SK-N-SH treated with all-trans-retinoic acid at 6 μM for 48 hours (cell line): ENCODE data around the gene AGRP.

Experiments used
- ATAC-seq: fragments of 200-7000 bp; cut with Tn5 transposase; 3 replicates; pipeline ENCODE4 v1.9.1; 2020; ENCODE audit warnings: mild to moderate bottlenecking, moderate library complexity
- ARNTL ChIP-seq: fragments of 450-650 bp; formaldehyde crosslinking; IDR thresholded peaks from 2 replicates; pipeline ENCODE4 v1.5.0; 2020; ENCODE audit warnings: low read depth, mild to moderate bottlenecking, moderate library complexity, borderline replicate concordance
- BACH2 ChIP-seq: fragments of 250-450 bp; sonication (Bioruptor Pico); IDR thresholded peaks from 2 replicates; pipeline ENCODE4 v1.9.0; 2021; ENCODE audit warnings: mild to moderate bottlenecking, borderline replicate concordance
- CREB5 ChIP-seq: fragments of 250-450 bp; sonication (Bioruptor Pico); IDR thresholded peaks from 2 replicates; pipeline ENCODE4 v1.5.1; 2020; ENCODE audit warnings: low read depth, mild to moderate bottlenecking, moderate library complexity
- CSDC2 ChIP-seq: fragments of 250-450 bp; sonication (Bioruptor Pico); IDR thresholded peaks from 2 replicates; pipeline ENCODE4 v1.5.0; 2020; ENCODE audit warnings: mild to moderate bottlenecking, moderate library complexity
- CSRNP3 ChIP-seq: fragments of 250-450 bp; sonication (Bioruptor Pico); IDR thresholded peaks from 2 replicates; pipeline ENCODE4 v1.5.1; 2021; ENCODE audit warnings: mild to moderate bottlenecking, moderate library complexity
- ESRRG ChIP-seq: fragments of 250-450 bp; sonication (Bioruptor Pico); IDR thresholded peaks from 2 replicates; pipeline ENCODE4 v1.6.1; 2021; ENCODE audit warnings: mild to moderate bottlenecking
- GLIS3 ChIP-seq: fragments of 250-450 bp; sonication (Bioruptor Pico); IDR thresholded peaks from 2 replicates; pipeline ENCODE4 v1.5.0; 2020; ENCODE audit warnings: mild to moderate bottlenecking, moderate library complexity
- ISL1 ChIP-seq: fragments of 250-450 bp; sonication (Bioruptor Pico); IDR thresholded peaks from 2 replicates; pipeline ENCODE4 v2.1.2; 2022; ENCODE audit warnings: mild to moderate bottlenecking, moderate library complexity
- OSR1 ChIP-seq: fragments of 250-450 bp; sonication (Bioruptor Pico); IDR thresholded peaks from 2 replicates; pipeline ENCODE4 v1.8.0; 2022; ENCODE audit warnings: moderate library complexity, mild to moderate bottlenecking, inconsistent platforms
- POU6F1 ChIP-seq: fragments of 250-450 bp; sonication (Bioruptor Pico); IDR thresholded peaks from 2 replicates; pipeline ENCODE4 v1.8.0; 2021; ENCODE audit warnings: low read depth, mild to moderate bottlenecking, moderate library complexity, borderline replicate concordance
- PPARA ChIP-seq: fragments of 250-450 bp; sonication (Bioruptor Pico); IDR thresholded peaks from 2 replicates; pipeline ENCODE4 v1.5.0; 2020; ENCODE audit warnings: mild to moderate bottlenecking, borderline replicate concordance
- RARB ChIP-seq: fragments of 250-450 bp; sonication (Bioruptor Pico); IDR thresholded peaks from 2 replicates; pipeline ENCODE4 v1.8.0; 2021; ENCODE audit warnings: mild to moderate bottlenecking, moderate library complexity
- SNAI2 ChIP-seq: fragments of 250-450 bp; sonication (Bioruptor Pico); IDR thresholded peaks from 2 replicates; pipeline ENCODE4 v1.5.0; 2020; ENCODE audit warnings: mild to moderate bottlenecking, moderate library complexity
- TCF4 ChIP-seq: fragments of 250-450 bp; sonication (Bioruptor Pico); IDR thresholded peaks from 2 replicates; pipeline ENCODE4 v1.8.0; 2021; ENCODE audit warnings: mild to moderate bottlenecking, moderate library complexity, borderline replicate concordance
- TOX ChIP-seq: fragments of 250-450 bp; sonication (Bioruptor Pico); IDR thresholded peaks from 2 replicates; pipeline ENCODE4 v1.8.0; 2021; ENCODE audit warnings: mild to moderate bottlenecking, moderate library complexity, borderline replicate concordance
- TSHZ2 ChIP-seq: fragments of 250-450 bp; sonication (Bioruptor Pico); IDR thresholded peaks from 2 replicates; pipeline ENCODE4 v1.5.0; 2020; ENCODE audit warnings: mild to moderate bottlenecking, moderate library complexity
- ZC3H10 ChIP-seq: fragments of 250-450 bp; sonication (Bioruptor Pico); IDR thresholded peaks from 2 replicates; pipeline ENCODE4 v1.5.1; 2021; ENCODE audit warnings: mild to moderate bottlenecking, moderate library complexity
- ZFP3 ChIP-seq: fragments of 250-450 bp; sonication (Bioruptor Pico); IDR thresholded peaks from 2 replicates; pipeline ENCODE4 v1.5.0; 2020; ENCODE audit warnings: mild to moderate bottlenecking, moderate library complexity
- ZFP30 ChIP-seq: fragments of 450-650 bp; formaldehyde crosslinking; IDR thresholded peaks from 2 replicates; pipeline ENCODE4 v1.5.0; 2022; ENCODE audit warnings: mild to moderate bottlenecking, moderate library complexity
- ZNF70 ChIP-seq: fragments of 450-650 bp; formaldehyde crosslinking; IDR thresholded peaks from 2 replicates; pipeline ENCODE4 v1.5.0; 2020; ENCODE audit warnings: mild to moderate bottlenecking, moderate library complexity
- ZNF8 ChIP-seq: fragments of 450-650 bp; formaldehyde crosslinking; IDR thresholded peaks from 2 replicates; pipeline ENCODE4 v1.5.0; 2020; ENCODE audit warnings: mild to moderate bottlenecking, moderate library complexity

Gene AGRP

DNA sequence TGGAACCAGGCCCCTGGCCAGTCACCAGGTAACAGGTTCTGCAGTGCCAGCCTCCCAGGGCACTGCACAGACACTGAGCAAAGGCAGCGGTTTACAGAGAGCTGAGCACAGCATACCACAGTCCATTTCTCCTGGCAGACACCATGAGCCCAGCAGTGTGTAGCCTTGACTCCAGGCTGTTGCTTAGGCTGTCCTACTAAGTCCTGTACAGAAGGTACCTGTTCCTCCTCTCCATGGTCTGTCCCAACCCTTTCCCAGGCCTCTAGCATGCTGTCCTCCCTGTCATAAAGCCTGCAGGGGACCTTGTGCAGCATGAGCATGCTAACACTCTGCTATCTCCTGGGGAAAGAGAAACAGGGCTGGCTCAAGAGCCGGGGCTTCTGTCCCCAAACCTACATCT lies 22.4 kb downstream of the AGRP start:
- TF ChIP-seq ZC3H10 (CRISPR knock-in tag): no peak
- no peak for TF ChIP-seq CREB5 (CRISPR knock-in tag)
- TF ChIP-seq SNAI2 (CRISPR knock-in tag): no peak
- no peak for TF ChIP-seq BACH2 (CRISPR knock-in tag)
- no peak for TF ChIP-seq ZNF8 (CRISPR knock-in tag)
- no peak for TF ChIP-seq ISL1 (CRISPR knock-in tag)
- no peak for TF ChIP-seq TCF4 (CRISPR knock-in tag)
- no peak for TF ChIP-seq CSRNP3
- TF ChIP-seq CSDC2 (CRISPR knock-in tag): no peak
- no peak for TF ChIP-seq RARB
- TF ChIP-seq TOX (CRISPR knock-in tag): no peak
- TF ChIP-seq ESRRG (CRISPR knock-in tag): no peak

DNA sequence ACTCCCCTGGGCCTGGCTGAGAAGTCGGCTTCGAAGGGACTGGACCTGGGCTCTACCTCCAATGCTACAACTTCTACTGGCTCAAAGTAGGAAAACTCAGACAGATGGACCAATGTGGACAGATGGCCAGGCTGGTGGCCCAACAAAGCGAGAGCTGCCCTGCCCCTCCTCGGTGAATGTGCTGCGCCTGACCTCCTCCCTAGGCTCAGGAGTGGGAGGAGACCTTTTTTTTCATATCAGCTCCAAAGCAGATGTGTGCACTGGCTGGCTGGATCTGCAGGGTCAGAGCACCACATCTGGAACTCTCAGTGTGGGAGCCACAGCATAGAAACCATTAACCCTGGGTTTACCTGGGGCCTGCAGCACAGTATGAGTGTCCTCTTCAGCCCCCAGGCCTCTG lies 23.2 kb downstream of the AGRP start:
- TF ChIP-seq OSR1 (CRISPR knock-in tag) (no peak), BACH2 (CRISPR knock-in tag) (no peak), ZFP30 (CRISPR knock-in tag) (no peak), TSHZ2 (CRISPR knock-in tag) (no peak), ZFP3 (CRISPR knock-in tag) (no peak), ZNF8 (CRISPR knock-in tag) (no peak), TCF4 (CRISPR knock-in tag) (no peak), ARNTL (CRISPR knock-in tag) (no peak), SNAI2 (CRISPR knock-in tag) (no peak), POU6F1 (CRISPR knock-in tag) (no peak), ZNF70 (no peak), GLIS3 (no peak), CSDC2 (CRISPR knock-in tag) (no peak), CREB5 (CRISPR knock-in tag) (no peak), ESRRG (CRISPR knock-in tag) (no peak)
- ATAC-seq: no peak

More for the DNA sequence above, 22.4 kb downstream of the AGRP start:
- ATAC-seq: no peak

DNA sequence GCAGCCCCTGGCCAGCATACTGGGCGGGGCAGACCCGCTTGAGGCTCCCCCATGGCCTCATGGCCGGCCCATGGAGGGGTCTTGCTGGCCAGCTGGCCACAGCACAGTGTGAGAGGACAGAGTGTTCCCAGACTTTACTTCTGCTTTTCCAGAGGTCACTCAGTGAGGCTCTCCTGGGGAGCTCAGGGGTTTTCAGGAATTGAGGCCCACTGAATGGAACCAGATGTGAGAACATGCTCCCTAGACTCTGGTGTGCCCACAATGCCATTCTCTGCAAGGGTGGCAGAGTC lies 23.5 kb downstream of the AGRP start:
- no peak for TF ChIP-seq ZNF70
- TF ChIP-seq OSR1 (CRISPR knock-in tag): no peak
- TF ChIP-seq ARNTL (CRISPR knock-in tag): no peak
- TF ChIP-seq TSHZ2 (CRISPR knock-in tag): no peak
- no peak for TF ChIP-seq POU6F1 (CRISPR knock-in tag)
- TF ChIP-seq PPARA (CRISPR knock-in tag): no peak
- no peak for TF ChIP-seq ISL1 (CRISPR knock-in tag)
- no peak; the same call in 1 of the 3 replicates for ATAC-seq
